HepG2 (cell line): ENCODE data around the gene JMJD7. TPM values are rescaled to one million over a fixed set of nuclear protein-coding genes. Genes with fewer than 3 reads are reported as not detected.
"Not testable (repeated sequence)": the region's sequence is repeated elsewhere in the genome, so short reads cannot be mapped to it uniquely, and the experiment has no call there.

Experiments
- ATAC-seq: fragments of 200-7000 bp; cut with Tn5 transposase; 3 replicates; pipeline ENCODE4 v1.9.1; 2020; ENCODE audit warnings: mild to moderate bottlenecking, moderate library complexity
- BruUV-seq: library from RNA; stranded (reverse); fragments of 400-500 nt; replicated peaks from 2 replicates; lab custom pipeline; 2021; lab: Mats Ljungman, UMichigan
- CTCF ChIA-PET: fragments of 300-600 bp; formaldehyde crosslinking; extraction: SDS; loops from one replicate; lab custom pipeline; 2021; ENCODE audit warnings: low total read pairs, inconsistent platforms, low intra/inter-chr PET ratio; lab: Yijun Ruan, JAX
- POLR2A ChIA-PET: fragments of 350-600 bp; sonication (Branson Sonifier 250); formaldehyde crosslinking; loops from one replicate; lab custom pipeline; 2020; ENCODE audit warnings: antibody characterized with exemption, inconsistent platforms; lab: Yijun Ruan, JAX
- DNase-seq: peaks from one replicate; pipeline ENCODE4 v3.0.0-alpha.2; 2015; ENCODE audit warnings: low spot score
- FAIRE-seq: peaks from 3 replicates; lab custom pipeline; 2011; peaks lifted over from hg19 to GRCh38; lab: Jason Lieb, UNC
- H2AFZ ChIP-seq: one replicate; pipeline ENCODE4 v1.6.1; 2011; ENCODE audit warnings: low read length, inconsistent platforms
- H3K27ac ChIP-seq: fragments of 300-600 bp; 3 replicates; pipeline ENCODE4 v1.8.0; 2011; ENCODE audit warnings: mixed run types, mild to moderate bottlenecking, mixed read lengths, low read length, inconsistent platforms; ENCODE audit not compliant: insufficient read depth; ENCODE audit errors: extremely low read length
- H3K27me3 ChIP-seq, 2 experiments: fragments of 200-600 bp in 1 of 2; 2 replicates in 1 of 2; 3 replicates in 1 of 2; pipeline versions ENCODE4 v1.6.0 to v1.8.0; 2011; ENCODE audit warnings: low read length in 2 of 2, mild to moderate bottlenecking in 2 of 2, moderate library complexity in 2 of 2, inconsistent platforms in 1 of 2; ENCODE audit not compliant: insufficient read depth in 2 of 2, control insufficient read depth in 1 of 2
- H3K36me3 ChIP-seq, 2 experiments: fragments of 200-600 bp in 1 of 2; replicated peaks in 1 of 2; 2 replicates in 1 of 2; 3 replicates in 1 of 2; pipeline versions ENCODE4 v1.5.1 to v1.8.0; 2011; ENCODE audit warnings: low read length in 2 of 2, inconsistent platforms in 1 of 2; ENCODE audit not compliant: insufficient read depth in 2 of 2, control insufficient read depth in 1 of 2
- H3K4me1 ChIP-seq: 2 replicates; pipeline ENCODE4 v1.5.1; 2012; ENCODE audit warnings: low read length, inconsistent platforms; ENCODE audit not compliant: insufficient read depth
- H3K4me2 ChIP-seq: 2 replicates; pipeline ENCODE4 v1.6.0; 2011; ENCODE audit warnings: low read depth, low read length, inconsistent platforms
- H3K4me3 ChIP-seq, 3 experiments: fragments of 200-600 bp in 1 of 3; sonication (generic), shearing (Covaris generic) in 1 of 3; replicated peaks in 1 of 3; 2 replicates each; pipeline ENCODE4 v1.5.1; 2011 to 2016; ENCODE audit warnings: low read length in 3 of 3, inconsistent platforms in 2 of 3, low read depth in 2 of 3, mild to moderate bottlenecking in 2 of 3, control low read depth in 1 of 3, mixed read lengths in 1 of 3; ENCODE audit not compliant: insufficient read depth in 1 of 3
- H3K79me2 ChIP-seq: one replicate; pipeline ENCODE4 v1.6.1; 2011; ENCODE audit warnings: low read length, inconsistent platforms; ENCODE audit not compliant: insufficient read depth
- H3K9ac ChIP-seq: 2 replicates; pipeline ENCODE4 v1.6.0; 2011; ENCODE audit warnings: mild to moderate bottlenecking, low read depth, low read length, inconsistent platforms; ENCODE audit not compliant: insufficient read depth
- H3K9me3 ChIP-seq: 2 replicates; pipeline ENCODE4 v1.5.1; 2012; ENCODE audit warnings: mild to moderate bottlenecking, low read length
- H4K20me1 ChIP-seq: 2 replicates; pipeline ENCODE4 v1.6.0; 2011; ENCODE audit warnings: inconsistent platforms, mild to moderate bottlenecking, low read length, moderate library complexity; ENCODE audit not compliant: insufficient read depth
- NR3C1 ChIP-seq: sonication (generic); formaldehyde crosslinking; IDR thresholded peaks from 2 replicates; pipeline ENCODE4 v1.4.0; 2020; ENCODE audit warnings: missing genetic modification reagents
- SOX13 ChIP-seq, 3 experiments: fragments of 450-650 bp in 1 of 3; sonication (generic) in 1 of 3; formaldehyde crosslinking in 1 of 3; IDR thresholded peaks in 2 of 3; conservative IDR thresholded peaks in 1 of 3; 2 replicates each; pipeline versions ENCODE4 v1.5.0 to v1.6.1; 2016 to 2020; ENCODE audit warnings: antibody characterized with exemption in 1 of 3, mild to moderate bottlenecking in 1 of 3, missing compliant biosample characterization in 1 of 3, missing genetic modification reagents in 1 of 3, moderate library complexity in 1 of 3
- ZNF577 ChIP-seq: sonication (generic); formaldehyde crosslinking; IDR thresholded peaks from 2 replicates; pipeline ENCODE4 v1.4.0; 2020; ENCODE audit warnings: mild to moderate bottlenecking, low read depth, missing genetic modification reagents, borderline replicate concordance
- WGBS: methylation state at CpG from one replicate; pipeline ENCODE4 v1.1.6; 2017; ENCODE audit warnings: low lambda C conversion rate; 5-methylcytosine and 5-hydroxymethylcytosine counted together
- in situ Hi-C: cut with HindIII; loops from 2 replicates; pipeline ENCODE4 v1.10.0; 2017; ENCODE audit warnings: low pct_unique_long_range_greater_than_20kb; ENCODE audit not compliant: extremely low pct_ligation_motif_present
- intact Hi-C: fragments of 100-400 bp; cut with micrococcal nuclease; formaldehyde crosslinking; loops from one replicate; pipeline ENCODE4 v1.10.0; 2022; ENCODE audit not compliant: unreplicated experiment
- polyA plus RNA-seq, 8 experiments: library from polyadenylated mRNA; depleted of rRNA in 3 of 8; stranded (reverse) in 7 of 8; unstranded in 1 of 8; fragments of >200 nt; fragmentation: Illumina TruSeq in 4 of 8; extraction: Trizol in 4 of 8; gene quantifications; 2 replicates each; pipeline versions ENCODE4 v1.2.1 to v1.2.3, GENCODE V29; 2011 to 2016; ENCODE audit warnings: low read depth in 4 of 8, missing spikeins in 1 of 8, mixed read lengths in 1 of 8; ENCODE audit not compliant: insufficient read depth in 1 of 8
- total RNA-seq, 5 experiments: library from RNA; depleted of rRNA; stranded (reverse); fragments of >200 nt; fragmentation: Illumina TruSeq; extraction: Trizol; gene quantifications; 2 replicates each; pipeline ENCODE4 v1.2.3, GENCODE V29; 2016; ENCODE audit warnings: low read depth in 1 of 5
- TF ChIP-seq, protein P1 (sequence below): sonication (generic); formaldehyde crosslinking; IDR thresholded peaks from 2 replicates; pipeline ENCODE4 v1.4.0; 2020; ENCODE audit warnings: mild to moderate bottlenecking, missing genetic modification reagents
- TF ChIP-seq, protein P2 (sequence below): sonication (generic); formaldehyde crosslinking; IDR thresholded peaks from 2 replicates; pipeline ENCODE4 v1.5.1; 2020; ENCODE audit warnings: missing genetic modification reagents, mild to moderate bottlenecking, borderline replicate concordance
- TF ChIP-seq, protein P3 (sequence below): sonication (generic); formaldehyde crosslinking; IDR thresholded peaks from 2 replicates; pipeline ENCODE4 v1.8.0; 2022; ENCODE audit warnings: mild to moderate bottlenecking, missing genetic modification reagents, moderate library complexity

JMJD7 gene
- total and polyA plus RNA-seq, 2 of the 13 experiments (the other 11 are each of a cell fraction or from before 2014, with no cell fraction given): 6.4 to 7.1 TPM

DNA sequence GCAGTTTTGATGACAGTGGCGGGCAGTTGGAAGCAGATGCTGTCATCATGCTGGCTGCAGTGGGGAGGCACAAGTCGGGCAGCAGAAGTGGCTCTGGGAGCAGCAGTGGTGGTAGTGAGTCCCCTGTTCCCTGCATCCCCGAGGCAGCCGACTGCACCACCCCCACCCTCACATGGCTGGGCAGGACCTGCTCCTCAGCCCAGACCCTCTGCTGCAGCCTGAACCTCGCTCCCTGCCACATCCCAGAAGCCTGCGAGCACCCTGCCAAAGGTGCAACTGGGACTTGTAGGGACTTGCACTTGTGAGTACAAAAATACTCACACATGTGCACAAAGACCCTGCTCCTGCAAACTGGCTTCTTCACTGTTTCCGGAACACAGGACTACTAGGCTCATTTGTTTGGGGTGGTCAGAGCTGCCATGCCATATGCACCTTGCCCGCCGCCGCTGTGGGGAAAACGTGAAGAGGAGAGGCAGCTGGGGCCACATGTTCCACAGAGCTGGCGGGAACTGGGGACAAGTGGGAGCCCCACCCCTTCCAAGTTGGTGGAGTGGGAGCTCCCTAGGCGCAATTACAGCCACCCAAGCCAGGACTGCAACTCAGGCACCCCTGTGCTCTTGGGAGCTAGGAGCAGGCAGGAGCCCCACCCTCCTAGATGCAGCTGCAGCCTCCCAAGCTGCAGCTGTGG, 2.2 kb downstream of the JMJD7 start (continued):
- TF ChIP-seq ZNF577 (no peak), NR3C1 (CRISPR knock-in tag) (no peak), SOX13 (IDR thresholded peaks at IDR 0.05) (no peak), SOX13 (CRISPR knock-in tag; conservative IDR thresholded peaks at IDR 0.05 in 1 of 2, IDR thresholded peaks at IDR 0.05 in 1 of 2) (no peak)
- TF ChIP-seq, protein P1, sequence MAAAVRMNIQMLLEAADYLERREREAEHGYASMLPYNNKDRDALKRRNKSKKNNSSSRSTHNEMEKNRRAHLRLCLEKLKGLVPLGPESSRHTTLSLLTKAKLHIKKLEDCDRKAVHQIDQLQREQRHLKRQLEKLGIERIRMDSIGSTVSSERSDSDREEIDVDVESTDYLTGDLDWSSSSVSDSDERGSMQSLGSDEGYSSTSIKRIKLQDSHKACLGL: no peak
- TF ChIP-seq, protein P2, sequence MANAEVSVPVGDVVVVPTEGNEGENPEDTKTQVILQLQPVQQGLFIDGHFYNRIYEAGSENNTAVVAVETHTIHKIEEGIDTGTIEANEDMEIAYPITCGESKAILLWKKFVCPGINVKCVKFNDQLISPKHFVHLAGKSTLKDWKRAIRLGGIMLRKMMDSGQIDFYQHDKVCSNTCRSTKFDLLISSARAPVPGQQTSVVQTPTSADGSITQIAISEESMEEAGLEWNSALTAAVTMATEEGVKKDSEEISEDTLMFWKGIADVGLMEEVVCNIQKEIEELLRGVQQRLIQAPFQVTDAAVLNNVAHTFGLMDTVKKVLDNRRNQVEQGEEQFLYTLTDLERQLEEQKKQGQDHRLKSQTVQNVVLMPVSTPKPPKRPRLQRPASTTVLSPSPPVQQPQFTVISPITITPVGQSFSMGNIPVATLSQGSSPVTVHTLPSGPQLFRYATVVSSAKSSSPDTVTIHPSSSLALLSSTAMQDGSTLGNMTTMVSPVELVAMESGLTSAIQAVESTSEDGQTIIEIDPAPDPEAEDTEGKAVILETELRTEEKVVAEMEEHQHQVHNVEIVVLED (CRISPR knock-in tag): no peak
- TF ChIP-seq, protein P3, sequence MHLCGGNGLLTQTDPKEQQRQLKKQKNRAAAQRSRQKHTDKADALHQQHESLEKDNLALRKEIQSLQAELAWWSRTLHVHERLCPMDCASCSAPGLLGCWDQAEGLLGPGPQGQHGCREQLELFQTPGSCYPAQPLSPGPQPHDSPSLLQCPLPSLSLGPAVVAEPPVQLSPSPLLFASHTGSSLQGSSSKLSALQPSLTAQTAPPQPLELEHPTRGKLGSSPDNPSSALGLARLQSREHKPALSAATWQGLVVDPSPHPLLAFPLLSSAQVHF (CRISPR knock-in tag): no peak

DNA sequence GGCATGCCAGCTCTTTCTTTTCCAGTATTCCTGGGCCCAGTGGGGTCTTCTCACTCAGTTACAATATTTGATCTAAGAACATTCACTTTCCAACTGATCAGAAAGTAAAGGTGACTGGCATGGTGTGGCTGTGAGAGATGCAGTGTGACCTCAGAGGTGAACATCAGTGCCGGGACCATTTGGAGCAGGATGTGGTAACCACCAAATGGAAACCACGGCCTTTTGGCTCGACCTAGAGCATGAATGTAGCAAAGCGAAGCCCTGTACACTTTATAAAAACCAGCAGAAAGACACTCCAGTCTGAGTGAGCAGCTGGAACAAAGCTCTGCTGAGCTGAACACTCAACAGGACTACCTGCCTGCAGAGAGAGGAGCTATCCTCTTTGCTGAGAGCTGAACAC, 3.4 kb downstream of the JMJD7 start:
- peaks cover 18% of the 10 kb centered on the region for H3K4me1 ChIP-seq
- CTCF ChIA-PET, in situ Hi-C loops, H2AFZ ChIP-seq, H4K20me1 ChIP-seq, H3K4me3 ChIP-seq, H3K9ac ChIP-seq, H3K4me2 ChIP-seq, FAIRE-seq, H3K9me3 ChIP-seq, H3K79me2 ChIP-seq, BruUV-seq, H3K36me3 ChIP-seq, intact Hi-C loops, DNase-seq, H3K27me3 ChIP-seq, H3K27ac ChIP-seq, POLR2A ChIA-PET, ATAC-seq: not testable (repeated sequence)
- 92% methylated on average over 4 of the region's 4 CpGs for WGBS
